Smooth muscle cell (in vitro differentiated cells): Measurements from ENCODE around the gene TAS2R38. TPM values are rescaled to one million over a fixed set of nuclear protein-coding genes. Genes with fewer than 3 reads are reported as not detected.

Source experiments
- DNase-seq: peaks from one replicate; lab custom pipeline; 2025; ENCODE audit not compliant: unreplicated experiment; lab: John Stamatoyannopoulos, UW
- H2AFZ ChIP-seq: fragments of 200-600 bp; sonication (generic); 2 replicates; pipeline ENCODE4 v1.6.0; 2016; ENCODE audit warnings: antibody characterized with exemption, low read depth, mild to moderate bottlenecking
- H3F3A ChIP-seq: fragments of 200-600 bp; sonication (generic); 2 replicates; pipeline ENCODE4 v1.6.0; 2017; ENCODE audit warnings: antibody characterized with exemption, low read depth
- H3K27ac ChIP-seq: fragments of 200-600 bp; sonication (generic); 2 replicates; pipeline ENCODE4 v1.5.1; 2016; ENCODE audit warnings: low read depth, mild to moderate bottlenecking
- H3K27me3 ChIP-seq: fragments of 200-600 bp; sonication (generic); 2 replicates; pipeline ENCODE4 v1.6.1; 2016; ENCODE audit warnings: low read depth, mild to moderate bottlenecking
- H3K36me3 ChIP-seq: fragments of 200-600 bp; sonication (generic); 2 replicates; pipeline ENCODE4 v1.5.1; 2016; ENCODE audit warnings: low read depth
- H3K4me1 ChIP-seq: fragments of 200-600 bp; sonication (generic); 2 replicates; pipeline ENCODE4 v1.5.1; 2016; ENCODE audit warnings: low read depth
- H3K4me2 ChIP-seq: fragments of 200-600 bp; sonication (generic); 2 replicates; pipeline ENCODE4 v1.6.0; 2016; ENCODE audit warnings: mild to moderate bottlenecking
- H3K4me3 ChIP-seq: fragments of 200-600 bp; sonication (generic); 2 replicates; pipeline ENCODE4 v1.5.1; 2016; ENCODE audit warnings: mild to moderate bottlenecking
- H3K79me2 ChIP-seq: fragments of 200-600 bp; sonication (generic); 2 replicates; pipeline ENCODE4 v1.6.0; 2016; ENCODE audit warnings: low read depth, mild to moderate bottlenecking
- H3K9ac ChIP-seq: fragments of 200-600 bp; sonication (generic); 2 replicates; pipeline ENCODE4 v1.6.0; 2016; ENCODE audit warnings: low read depth
- H3K9me3 ChIP-seq: fragments of 200-600 bp; sonication (generic); replicated peaks from 2 replicates; pipeline ENCODE4 v1.5.1; 2016; ENCODE audit warnings: low read depth
- H4K20me1 ChIP-seq: fragments of 200-600 bp; sonication (generic); 2 replicates; pipeline ENCODE4 v1.6.0; 2016; ENCODE audit warnings: low read depth
- WGBS: methylation state at CpG from one replicate; pipeline ENCODE4 v1.1.7; 2016; ENCODE audit warnings: low lambda C conversion rate; 5-methylcytosine and 5-hydroxymethylcytosine counted together
- polyA plus RNA-seq: library from polyadenylated mRNA; unstranded; fragments of >200 nt; fragmentation: Nextera tagmentation; extraction: Ambion mirVana; gene quantifications from 2 replicates; pipeline ENCODE4 v1.2.1, GENCODE V29; 2016
- total RNA-seq: library from RNA; depleted of rRNA; stranded (reverse); fragments of >200 nt; gene quantifications from 2 replicates; pipeline ENCODE4 v1.2.3, GENCODE V29; 2014
- TF ChIP-seq, protein P1 (sequence below): fragments of 200-600 bp; sonication (generic); IDR thresholded peaks from 2 replicates; pipeline ENCODE4 v1.5.1; 2017; ENCODE audit warnings: borderline replicate concordance, mild to moderate bottlenecking, antibody characterized with exemption; ENCODE audit not compliant: insufficient read depth, poor library complexity, severe bottlenecking

Gene TAS2R38
- total and polyA plus RNA-seq, 2 experiments from 2014 or later, result not detected

DNA sequence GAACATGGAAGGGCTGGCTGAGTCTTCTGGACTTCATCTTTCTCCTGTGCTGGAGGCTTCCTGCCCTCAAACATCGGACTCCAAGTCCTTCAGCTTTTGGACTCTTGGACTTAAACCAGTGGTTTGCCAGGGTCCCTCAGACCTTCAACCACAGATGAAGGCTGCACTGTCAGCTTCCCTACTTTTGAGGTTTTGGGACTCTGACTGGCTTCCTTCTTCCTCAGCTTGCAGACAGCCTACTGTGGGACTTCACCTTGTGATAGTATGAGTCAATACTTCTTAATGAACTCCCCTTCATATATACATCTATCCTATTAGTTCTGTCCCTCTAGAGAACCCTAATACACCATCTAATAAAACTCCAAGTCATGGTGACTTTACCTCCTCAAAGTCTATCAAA lies 22.8 kb downstream of the TAS2R38 start:
- Histone ChIP-seq H3K79me2 (no peaks in the 10 kb centered on the region), H4K20me1 (no peaks in the 10 kb centered on the region), H3K4me2 (no peak overlapping the region), H3K9ac (no peak overlapping the region), H3F3A (no peaks in the 10 kb centered on the region), H3K9me3 (no peaks in the 10 kb centered on the region), H3K27ac (no peak overlapping the region), H3K4me3 (no peak overlapping the region), H3K4me1 (no peaks in the 10 kb centered on the region), H3K36me3 (no peaks in the 10 kb centered on the region), H3K27me3 (no peaks in the 10 kb centered on the region), H2AFZ (no peak overlapping the region)
- DNase-seq, result no peak
- TF ChIP-seq, protein P1, sequence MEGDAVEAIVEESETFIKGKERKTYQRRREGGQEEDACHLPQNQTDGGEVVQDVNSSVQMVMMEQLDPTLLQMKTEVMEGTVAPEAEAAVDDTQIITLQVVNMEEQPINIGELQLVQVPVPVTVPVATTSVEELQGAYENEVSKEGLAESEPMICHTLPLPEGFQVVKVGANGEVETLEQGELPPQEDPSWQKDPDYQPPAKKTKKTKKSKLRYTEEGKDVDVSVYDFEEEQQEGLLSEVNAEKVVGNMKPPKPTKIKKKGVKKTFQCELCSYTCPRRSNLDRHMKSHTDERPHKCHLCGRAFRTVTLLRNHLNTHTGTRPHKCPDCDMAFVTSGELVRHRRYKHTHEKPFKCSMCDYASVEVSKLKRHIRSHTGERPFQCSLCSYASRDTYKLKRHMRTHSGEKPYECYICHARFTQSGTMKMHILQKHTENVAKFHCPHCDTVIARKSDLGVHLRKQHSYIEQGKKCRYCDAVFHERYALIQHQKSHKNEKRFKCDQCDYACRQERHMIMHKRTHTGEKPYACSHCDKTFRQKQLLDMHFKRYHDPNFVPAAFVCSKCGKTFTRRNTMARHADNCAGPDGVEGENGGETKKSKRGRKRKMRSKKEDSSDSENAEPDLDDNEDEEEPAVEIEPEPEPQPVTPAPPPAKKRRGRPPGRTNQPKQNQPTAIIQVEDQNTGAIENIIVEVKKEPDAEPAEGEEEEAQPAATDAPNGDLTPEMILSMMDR, result no peak
- 93% methylated on average over 1 of the region's 1 CpG for WGBS

DNA sequence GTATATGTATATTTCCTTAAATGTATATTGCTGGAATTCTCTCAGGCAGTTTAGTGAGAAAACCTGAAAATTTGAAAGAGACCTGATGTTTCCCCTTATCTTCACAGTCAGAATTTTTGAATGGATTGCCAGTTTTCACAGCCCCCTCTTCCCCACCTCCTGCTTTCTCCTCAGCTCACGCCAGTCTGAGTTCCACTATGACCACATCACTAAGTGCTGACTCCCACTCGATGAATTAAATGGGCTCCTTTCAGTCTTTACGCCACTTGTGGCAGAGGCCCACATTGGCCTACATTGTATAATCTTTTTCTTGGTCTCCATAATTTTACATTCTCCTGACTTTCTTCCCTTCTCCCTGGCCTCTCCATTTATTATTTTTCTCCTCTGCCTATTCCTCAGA lies 23.7 kb downstream of the TAS2R38 start:
- Histone ChIP-seq H3K27ac (no peak overlapping the region), H3K4me1 (no peaks in the 10 kb centered on the region), H4K20me1 (no peaks in the 10 kb centered on the region), H3K4me2 (no peak overlapping the region), H3K4me3 (no peak overlapping the region), H3K9me3 (no peaks in the 10 kb centered on the region), H3K27me3 (no peaks in the 10 kb centered on the region), H3K9ac (no peak overlapping the region), H3K36me3 (no peaks in the 10 kb centered on the region), H2AFZ (no peak overlapping the region), H3K79me2 (no peaks in the 10 kb centered on the region), H3F3A (no peaks in the 10 kb centered on the region)
- 84% methylated on average over 3 of the region's 3 CpGs for WGBS
- TF ChIP-seq, protein P1, result no peak
- no peak for DNase-seq

DNA sequence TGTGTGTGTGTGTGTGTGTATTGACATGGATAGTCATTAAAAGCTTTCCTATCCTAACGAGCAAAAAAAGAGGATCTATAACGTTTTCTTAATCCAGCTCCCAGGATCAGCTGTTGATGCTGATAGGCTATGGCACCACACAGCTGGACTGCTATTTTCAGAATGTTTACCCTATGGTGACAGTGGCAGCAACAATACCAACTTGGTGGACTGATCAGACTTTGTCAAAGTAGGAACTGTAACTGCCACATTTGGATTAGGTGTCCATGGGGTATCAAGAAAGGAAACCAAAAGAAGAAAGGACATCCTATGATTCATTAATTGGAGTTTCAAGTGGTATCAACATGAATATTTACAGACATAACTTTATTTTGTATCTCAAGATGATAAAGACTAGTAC lies 24.1 kb downstream of the TAS2R38 start:
- 73% methylated on average over 2 of the region's 2 CpGs for WGBS
- Histone ChIP-seq H3K4me3 (no peak overlapping the region), H3K27me3 (no peaks in the 10 kb centered on the region), H3K27ac (no peak overlapping the region), H3K4me1 (no peaks in the 10 kb centered on the region), H3K36me3 (no peaks in the 10 kb centered on the region), H3K9ac (no peak overlapping the region), H3K4me2 (no peak overlapping the region), H3K79me2 (no peaks in the 10 kb centered on the region), H2AFZ (no peak overlapping the region), H3F3A (no peaks in the 10 kb centered on the region), H4K20me1 (no peaks in the 10 kb centered on the region), H3K9me3 (no peaks in the 10 kb centered on the region)
- DNase-seq, result no peak
- TF ChIP-seq, protein P1, result no peak

DNA sequence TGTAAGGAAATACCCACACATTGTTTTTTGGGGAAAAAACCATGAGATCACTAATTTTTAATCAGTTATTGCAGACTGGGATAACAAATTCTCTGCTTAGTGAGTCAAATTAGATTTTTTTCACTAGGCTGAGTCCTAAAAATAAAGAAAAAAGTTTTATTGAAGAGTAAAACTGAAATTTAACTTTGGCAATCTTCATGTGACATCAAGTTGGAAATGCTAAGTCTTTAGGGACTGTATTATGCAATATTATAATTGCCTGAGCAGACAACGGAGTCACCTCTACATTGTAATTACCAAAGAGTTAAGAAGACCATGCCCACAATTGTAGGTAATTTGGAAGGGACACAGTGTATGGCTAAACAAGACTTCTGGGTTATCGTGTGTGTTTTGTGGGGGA lies 24.6 kb downstream of the TAS2R38 start:
- Histone ChIP-seq H3K9ac (no peak overlapping the region), H3K27ac (no peak overlapping the region), H3K4me3 (no peak overlapping the region), H3K36me3 (no peaks in the 10 kb centered on the region), H3K79me2 (no peaks in the 10 kb centered on the region), H3F3A (no peaks in the 10 kb centered on the region), H3K27me3 (no peaks in the 10 kb centered on the region), H4K20me1 (no peaks in the 10 kb centered on the region), H3K4me2 (no peak overlapping the region), H3K9me3 (no peaks in the 10 kb centered on the region), H3K4me1 (no peaks in the 10 kb centered on the region), H2AFZ (no peak overlapping the region)
- TF ChIP-seq, protein P1, result no peak
- 81% methylated on average over 2 of the region's 2 CpGs for WGBS
- no peak for DNase-seq
